Thymus (tissue), 14 donors: ENCODE data around the gene BSG. TPM values are rescaled to one million over a fixed set of nuclear protein-coding genes. Genes with fewer than 3 reads are reported as not detected.

Experiments
- DNase-seq, 9 donors: peaks; one replicate each; pipeline ENCODE4 v3.0.0-alpha.2; 2013; ENCODE audit warnings: low spot score in 9 of 9, low read depth in 6 of 9, missing footprints in 1 of 9
- H3K27ac ChIP-seq, 2 donors: one replicate each; pipeline ENCODE4 v1.5.1; 2013; ENCODE audit warnings: control low read depth in 1 of 2, low read depth in 1 of 2, low read length in 1 of 2, mild to moderate bottlenecking in 1 of 2, moderate library complexity in 1 of 2
- H3K27me3 ChIP-seq, 2 donors: one replicate each; pipeline ENCODE4 v1.5.1; 2013; ENCODE audit warnings: low read length in 1 of 2; ENCODE audit not compliant: control insufficient read depth in 2 of 2, insufficient read depth in 1 of 2
- H3K36me3 ChIP-seq, 2 donors: one replicate each; pipeline ENCODE4 v1.5.1; 2013; ENCODE audit warnings: low read length in 1 of 2, mild to moderate bottlenecking in 1 of 2, moderate library complexity in 1 of 2; ENCODE audit not compliant: control insufficient read depth in 2 of 2, insufficient read depth in 2 of 2
- H3K4me1 ChIP-seq, 2 donors: one replicate each; pipeline ENCODE4 v1.5.1; 2013; ENCODE audit warnings: low read length in 2 of 2; ENCODE audit not compliant: control insufficient read depth in 2 of 2, insufficient read depth in 2 of 2
- H3K4me3 ChIP-seq, 2 donors: one replicate each; pipeline ENCODE4 v1.5.1; 2013; ENCODE audit warnings: low read length in 2 of 2, control low read depth in 1 of 2, mild to moderate bottlenecking in 1 of 2
- H3K9me3 ChIP-seq, 2 donors: one replicate each; pipeline ENCODE4 v1.5.1; 2013; ENCODE audit warnings: low read length in 1 of 2, mild to moderate bottlenecking in 1 of 2; ENCODE audit not compliant: control insufficient read depth in 2 of 2, insufficient read depth in 1 of 2
- WGBS: extraction: QIAGEN DNeasy Blood & Tissue Kit; methylation state at CpG from one replicate; pipeline ENCODE4 v1.1.7; 2013; 5-methylcytosine and 5-hydroxymethylcytosine counted together
- long read RNA-seq, 10 donors: transcript quantifications; one replicate each; lab custom pipeline, GENCODE V29; 2026
- polyA plus RNA-seq: library from polyadenylated mRNA; stranded (reverse); fragments of 200-250 nt; gene quantifications from one replicate; pipeline ENCODE4 v1.2.3, GENCODE V29; 2013
- total RNA-seq: library from RNA; stranded (reverse); fragments of 120-200 nt; gene quantifications from one replicate; pipeline ENCODE4 v1.2.4, GENCODE V29; 2013
- donor health status: healthy.

Gene BSG
- total RNA-seq = 141 TPM
- 155 TPM for polyA plus RNA-seq
- long read RNA-seq, donor 1, partial matches to known transcripts = 0 of 8 reads
- long read RNA-seq, donor 1, other reads (novel, unspliced or antisense) = 8 of 8 reads
- long read RNA-seq, donor 2, partial matches to known transcripts = 44 of 181 reads
- long read RNA-seq, donor 2, other reads (novel, unspliced or antisense) = 131 of 181 reads
- long read RNA-seq, donor 3, transcript BSG-210 (2 exons, 611 nt) = major isoform, 5 of 174 reads
- long read RNA-seq, donor 3, transcript BSG-206 (3 exons, 582 nt) = major isoform, 5 of 174 reads
- long read RNA-seq, donor 3, partial matches to known transcripts = 29 of 174 reads
- long read RNA-seq, donor 3, other reads (novel, unspliced or antisense) = 135 of 174 reads
- long read RNA-seq, donor 4, partial matches to known transcripts = 26 of 93 reads
- long read RNA-seq, donor 4, other reads (novel, unspliced or antisense) = 62 of 93 reads
- long read RNA-seq, donor 5, transcript BSG-210 (2 exons, 611 nt) = major isoform, 8 of 216 reads
- long read RNA-seq, donor 5, partial matches to known transcripts = 31 of 216 reads
- long read RNA-seq, donor 5, other reads (novel, unspliced or antisense) = 176 of 216 reads
- long read RNA-seq, donor 6, partial matches to known transcripts = 34 of 102 reads
- long read RNA-seq, donor 6, other reads (novel, unspliced or antisense) = 67 of 102 reads
- long read RNA-seq, donor 7, transcript BSG-210 (2 exons, 611 nt) = major isoform, 6 of 103 reads
- long read RNA-seq, donor 7, partial matches to known transcripts = 26 of 103 reads
- long read RNA-seq, donor 7, other reads (novel, unspliced or antisense) = 69 of 103 reads
- long read RNA-seq, donor 8, partial matches to known transcripts = 5 of 50 reads
- long read RNA-seq, donor 8, other reads (novel, unspliced or antisense) = 44 of 50 reads
- long read RNA-seq, donor 9, partial matches to known transcripts = 0 of 67 reads
- long read RNA-seq, donor 9, other reads (novel, unspliced or antisense) = 64 of 67 reads
- long read RNA-seq, donor 10, partial matches to known transcripts = 5 of 97 reads
- long read RNA-seq, donor 10, other reads (novel, unspliced or antisense) = 87 of 97 reads

DNA sequence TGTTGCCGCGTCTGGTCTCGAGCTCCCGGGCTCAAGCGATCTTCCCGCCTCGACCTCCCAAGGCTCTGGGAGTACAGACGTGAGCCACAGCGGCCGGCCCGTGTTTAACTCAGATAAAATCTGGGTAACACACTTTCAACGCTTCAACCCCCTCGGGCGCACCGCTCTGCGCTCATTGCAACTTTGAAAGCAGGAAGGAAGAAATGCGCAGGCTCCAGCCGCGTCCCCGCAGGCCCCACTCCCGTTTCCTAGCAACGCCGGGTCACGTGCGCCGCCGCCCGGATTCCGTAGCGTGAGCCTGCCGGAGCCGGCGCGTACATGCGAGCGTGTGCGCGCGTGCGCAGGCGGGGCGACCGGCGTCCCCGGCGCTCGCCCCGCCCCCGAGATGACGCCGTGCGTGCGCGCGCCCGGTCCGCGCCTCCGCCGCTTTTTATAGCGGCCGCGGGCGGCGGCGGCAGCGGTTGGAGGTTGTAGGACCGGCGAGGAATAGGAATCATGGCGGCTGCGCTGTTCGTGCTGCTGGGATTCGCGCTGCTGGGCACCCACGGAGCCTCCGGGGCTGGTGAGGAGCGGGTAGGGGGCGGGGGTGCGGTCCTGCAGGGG lies at the start of gene BSG:
TSS of gene BSG (plus strand) at position 457 of the 603 bp plus-strand sequence. CDS start at position 496, 39 bp downstream.
- Histone ChIP-seq H3K27me3 (no peaks in the 10 kb centered on the region), H3K27ac (peak within 1 kb of the TSS; percentile 92 to 96), H3K4me3 (peak within 1 kb of the TSS; percentile 74 to 90), H3K9me3 (no peaks in the 10 kb centered on the region), H3K36me3 (peaks cover 2 to 5% of the 10 kb centered on the region in 2 donors), H3K4me1 (peaks cover 21 to 39% of the 10 kb centered on the region in 2 donors)
- WGBS = under 1% methylated on average over 79 of the region's 79 CpGs
- DNase-seq = peak; percentile 92 to 99 (median 97)

DNA sequence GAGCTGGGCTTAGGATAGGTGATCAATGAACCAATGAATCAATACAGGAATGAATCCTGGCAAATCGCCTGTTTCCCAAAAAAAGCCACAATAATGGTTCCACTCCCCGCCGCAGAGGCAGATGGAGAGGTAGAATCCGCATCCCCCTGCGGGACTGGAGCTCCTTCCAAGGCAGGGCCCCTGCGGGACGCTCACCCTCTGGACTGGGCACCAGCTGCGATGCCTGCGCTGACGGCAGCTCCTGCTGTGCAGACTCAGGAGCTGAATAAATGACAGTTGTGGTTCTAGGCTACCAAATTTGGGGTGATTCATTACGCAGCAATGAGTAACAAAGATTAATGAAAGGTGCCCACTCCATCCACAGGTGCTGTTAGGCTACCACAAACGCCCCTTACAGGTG lies 49.7 kb upstream of the BSG start:
- 97% methylated on average over 12 of the region's 12 CpGs for WGBS
- DNase-seq = no peak

DNA sequence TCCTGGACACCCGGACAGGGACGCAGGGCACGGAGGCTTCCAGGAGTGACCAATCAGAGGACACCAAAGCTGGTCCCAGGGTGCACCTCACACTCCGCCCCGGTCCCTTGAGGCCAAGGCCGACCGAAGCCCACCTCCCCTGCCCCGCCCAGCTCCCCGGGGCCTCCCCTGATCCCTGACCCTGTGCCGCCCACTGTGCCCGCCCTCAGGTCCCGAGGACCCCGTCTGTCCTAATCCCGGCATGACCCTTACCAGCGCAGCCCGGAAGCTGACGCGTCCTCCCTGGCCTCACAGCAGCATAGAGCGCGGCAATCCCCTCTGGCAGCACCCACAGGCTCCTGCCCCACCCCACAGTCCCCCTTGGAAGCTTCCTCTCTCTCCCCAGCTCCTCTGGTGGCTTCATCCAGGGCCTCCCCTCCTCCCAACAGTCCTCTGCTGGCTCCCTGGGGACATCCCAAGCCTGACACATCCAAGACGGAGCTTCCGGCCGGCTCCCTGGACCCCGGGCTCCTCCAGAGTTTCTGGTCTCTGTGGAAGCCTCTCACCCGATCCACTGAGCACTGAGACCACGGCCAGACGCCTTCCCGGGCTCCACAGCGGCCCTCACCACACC lies 48.2 kb upstream of the BSG start:
- WGBS = 86% methylated on average over 29 of the region's 29 CpGs
- no peak overlapping the region for H3K27ac ChIP-seq
- peaks cover 18 to 25% of the 10 kb centered on the region in 2 donors for H3K27me3 ChIP-seq
- peaks cover 0 to 28% of the 10 kb centered on the region in 2 donors for H3K9me3 ChIP-seq
- H3K36me3 ChIP-seq = no peaks in the 10 kb centered on the region
- DNase-seq = no peak
- no peak overlapping the region for H3K4me3 ChIP-seq
- no peaks in the 10 kb centered on the region for H3K4me1 ChIP-seq

More for the DNA sequence above, 49.7 kb upstream of the BSG start:
- Histone ChIP-seq H3K9me3 (peaks cover 1 to 28% of the 10 kb centered on the region in 2 donors), H3K4me1 (no peaks in the 10 kb centered on the region), H3K4me3 (no peak overlapping the region), H3K27ac (no peak overlapping the region), H3K27me3 (peaks cover 14 to 30% of the 10 kb centered on the region in 2 donors), H3K36me3 (no peaks in the 10 kb centered on the region)

GRCh38 chr19:525029-525428 lies 47.4 kb upstream of the BSG start:
- DNase-seq = no peak
- H3K27ac ChIP-seq = no peak overlapping the region
- H3K36me3 ChIP-seq = no peaks in the 10 kb centered on the region
- H3K9me3 ChIP-seq = peaks cover 0 to 28% of the 10 kb centered on the region in 2 donors
- H3K4me3 ChIP-seq = no peak overlapping the region
- H3K4me1 ChIP-seq = no peaks in the 10 kb centered on the region
- WGBS = 78% methylated on average over 18 of the region's 18 CpGs
- H3K27me3 ChIP-seq = peaks cover 12 to 17% of the 10 kb centered on the region in 2 donors

GRCh38 chr19:525857-526419 lies 46.5 kb upstream of the BSG start:
- WGBS = 62% methylated on average over 13 of the region's 13 CpGs

DNA sequence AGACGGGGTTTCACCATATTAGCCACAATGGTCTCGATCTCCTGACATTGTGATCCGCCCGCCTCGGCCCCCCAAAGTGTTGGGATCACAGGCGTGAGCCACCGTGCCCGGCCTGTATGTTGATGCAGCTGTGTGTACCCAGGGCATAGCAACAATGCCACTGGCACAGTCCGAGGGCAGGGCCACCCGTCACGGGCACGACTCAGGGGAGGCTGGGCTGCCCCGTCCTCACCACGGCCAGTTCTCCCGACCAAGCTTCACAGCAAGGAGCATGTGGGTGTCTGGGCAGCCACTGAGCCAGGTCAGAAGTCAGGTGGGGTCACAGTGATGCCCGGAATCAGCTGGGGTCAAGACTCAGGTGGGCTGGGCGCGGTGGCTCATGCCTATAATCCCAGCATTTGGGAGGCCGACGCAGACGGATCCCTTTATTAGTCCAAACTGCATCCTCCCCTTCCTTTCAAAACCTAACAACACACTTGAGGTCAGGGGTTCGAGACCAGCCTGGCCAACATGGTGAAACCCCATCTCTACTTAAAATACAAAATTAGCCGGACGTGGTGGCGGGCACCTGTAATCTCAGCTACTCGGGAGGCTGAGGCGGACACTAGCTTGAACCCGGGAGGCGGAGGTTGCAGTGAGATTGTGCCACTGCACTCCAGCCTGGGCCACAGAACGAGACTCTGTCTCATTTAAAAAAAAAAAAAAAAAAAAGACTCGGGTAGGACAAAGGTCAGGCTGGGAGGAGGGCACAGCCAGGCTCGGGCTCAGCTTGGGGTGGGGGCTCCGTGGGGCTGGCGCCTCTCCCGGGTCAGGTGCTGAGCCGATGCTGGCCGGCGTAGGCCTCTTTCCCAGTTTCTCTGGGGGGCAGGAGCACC lies 42.0 kb upstream of the BSG start:
- WGBS = 74% methylated on average over 38 of the region's 38 CpGs
- Histone ChIP-seq H3K4me1 (peaks cover 14 to 20% of the 10 kb centered on the region in 2 donors), H3K9me3 (no peaks in the 10 kb centered on the region), H3K27ac (peak overlapping the region in 1 of 2 donors; percentile 58), H3K4me3 (peak overlapping the region; percentile 61 to 87), H3K36me3 (no peaks in the 10 kb centered on the region), H3K27me3 (peaks cover 9 to 17% of the 10 kb centered on the region in 2 donors)
- no peak for DNase-seq

More at GRCh38 chr19:525857-526419, 46.5 kb upstream of the BSG start:
- Histone ChIP-seq H3K4me3 (no peak overlapping the region), H3K4me1 (peaks cover 4 to 5% of the 10 kb centered on the region in 2 donors), H3K27me3 (peaks cover 12 to 16% of the 10 kb centered on the region in 2 donors), H3K9me3 (peaks cover 0 to 25% of the 10 kb centered on the region in 2 donors), H3K27ac (no peak overlapping the region), H3K36me3 (no peaks in the 10 kb centered on the region)
- no peak for DNase-seq

- Histone ChIP-seq H3K4me1 (peaks cover 14 to 20% of the 10 kb centered on the region in 2 donors), H3K36me3 (peaks cover 2 to 5% of the 10 kb centered on the region in 2 donors), H3K27ac (peak overlapping the region in 1 of 2 donors; percentile 95), H3K4me3 (peak overlapping the region; percentile 61 to 87), H3K27me3 (peaks cover 6 to 12% of the 10 kb centered on the region in 2 donors), H3K9me3 (no peaks in the 10 kb centered on the region)
- WGBS = under 1% methylated on average over 103 of the region's 103 CpGs
- DNase-seq = peak; percentile 45 to 92 (median 78)
Observed at GRCh38 chr19:531009-531752, 41.2 kb upstream of the BSG start.
